Measurements from ENCODE around the gene CAV2.

Gene CAV2

GRCh38 chr7:116532102-116532688, 32.7 kb downstream of the CAV2 start:
- TF ChIP-seq CTCF (IDR thresholded peaks at IDR 0.05; ENCODE audit: insufficient read depth, low read length, poor library complexity, severe bottlenecking): no peak
- TF ChIP-seq EZH2phosphoT487 (conservative IDR thresholded peaks at IDR 0.05; ENCODE audit: low read length): no peak
- Histone ChIP-seq H3K27ac (ENCODE audit: low read depth, low read length) (no peak overlapping the region), H2AFZ (ENCODE audit: low read depth, low read length, severe bottlenecking) (no peak overlapping the region), H3K9me2 (replicated peaks; ENCODE audit: insufficient read depth, low read length) (no peaks in the 10 kb centered on the region), H3K36me3 (ENCODE audit: low read length) (no peaks in the 10 kb centered on the region), H3K9ac (ENCODE audit: low read length) (no peak overlapping the region), H3K9me3 (ENCODE audit: insufficient read depth, low read length) (no peaks in the 10 kb centered on the region), H3K4me3 (ENCODE audit: insufficient read depth, low read length, poor library complexity, severe bottlenecking) (no peak overlapping the region), H3K27me3 (ENCODE audit: low read length) (no peaks in the 10 kb centered on the region), H3F3A (ENCODE audit: insufficient read depth) (no peaks in the 10 kb centered on the region), H3K4me2 (ENCODE audit: low read depth, low read length, poor library complexity, severe bottlenecking) (no peak overlapping the region), H3K79me2 (ENCODE audit: insufficient read depth, low read length) (no peaks in the 10 kb centered on the region), H4K20me1 (ENCODE audit: low read depth, low read length) (no peaks in the 10 kb centered on the region)

DNA sequence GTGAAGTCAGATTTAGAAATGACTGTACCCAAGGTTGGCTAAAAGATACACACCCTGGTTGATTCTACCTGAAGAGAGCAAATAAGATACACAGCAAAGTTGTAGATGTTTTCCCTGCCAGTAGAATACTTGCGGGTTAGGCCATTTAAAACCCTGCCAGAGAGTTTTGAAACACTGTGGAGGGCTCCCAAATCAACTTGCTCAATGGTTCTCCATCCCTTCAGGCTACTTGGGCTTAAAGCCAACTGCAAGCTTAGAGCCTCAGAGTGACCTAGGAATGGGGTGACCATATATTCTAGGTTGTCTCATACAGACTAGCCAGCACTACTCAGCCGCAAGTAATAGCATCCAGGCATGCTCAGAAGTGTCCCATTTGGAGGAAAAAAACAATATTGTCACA, 35.3 kb downstream of the CAV2 start:
- no peak overlapping the region for H3K4me2 ChIP-seq (ENCODE audit: low read depth, low read length, poor library complexity, severe bottlenecking)
- no peak overlapping the region for H3K27ac ChIP-seq (ENCODE audit: low read depth, low read length)
- no peaks in the 10 kb centered on the region for H4K20me1 ChIP-seq (ENCODE audit: low read depth, low read length)
- TF ChIP-seq CTCF (IDR thresholded peaks at IDR 0.05; ENCODE audit: insufficient read depth, low read length, poor library complexity, severe bottlenecking) (no peak), EZH2phosphoT487 (conservative IDR thresholded peaks at IDR 0.05; ENCODE audit: low read length) (no peak)
- no peaks in the 10 kb centered on the region for H3K9me2 ChIP-seq (replicated peaks; ENCODE audit: insufficient read depth, low read length)
- H3K9me3 ChIP-seq (ENCODE audit: insufficient read depth, low read length): no peaks in the 10 kb centered on the region
- H3F3A ChIP-seq (ENCODE audit: insufficient read depth): no peaks in the 10 kb centered on the region
- no peak overlapping the region for H3K4me3 ChIP-seq (ENCODE audit: insufficient read depth, low read length, poor library complexity, severe bottlenecking)
- no peaks in the 10 kb centered on the region for H3K79me2 ChIP-seq (ENCODE audit: insufficient read depth, low read length)
- no peak overlapping the region for H3K9ac ChIP-seq (ENCODE audit: low read length)
- H2AFZ ChIP-seq (ENCODE audit: low read depth, low read length, severe bottlenecking): no peak overlapping the region
- no peaks in the 10 kb centered on the region for H3K27me3 ChIP-seq (ENCODE audit: low read length)
- no peaks in the 10 kb centered on the region for H3K36me3 ChIP-seq (ENCODE audit: low read length)

GRCh38 chr7:116535416-116535815, 35.9 kb downstream of the CAV2 start:
- Histone ChIP-seq H3K9ac (ENCODE audit: low read length) (no peak overlapping the region), H3K9me3 (ENCODE audit: insufficient read depth, low read length) (no peaks in the 10 kb centered on the region), H3K36me3 (ENCODE audit: low read length) (no peaks in the 10 kb centered on the region), H3K9me2 (replicated peaks; ENCODE audit: insufficient read depth, low read length) (no peaks in the 10 kb centered on the region), H3F3A (ENCODE audit: insufficient read depth) (no peaks in the 10 kb centered on the region), H2AFZ (ENCODE audit: low read depth, low read length, severe bottlenecking) (no peak overlapping the region), H3K27me3 (ENCODE audit: low read length) (no peaks in the 10 kb centered on the region), H3K79me2 (ENCODE audit: insufficient read depth, low read length) (no peaks in the 10 kb centered on the region), H3K4me2 (ENCODE audit: low read depth, low read length, poor library complexity, severe bottlenecking) (no peak overlapping the region), H3K27ac (ENCODE audit: low read depth, low read length) (no peak overlapping the region), H3K4me3 (ENCODE audit: insufficient read depth, low read length, poor library complexity, severe bottlenecking) (no peak overlapping the region), H4K20me1 (ENCODE audit: low read depth, low read length) (no peaks in the 10 kb centered on the region)
- TF ChIP-seq EZH2phosphoT487 (conservative IDR thresholded peaks at IDR 0.05; ENCODE audit: low read length) (no peak), CTCF (IDR thresholded peaks at IDR 0.05; ENCODE audit: insufficient read depth, low read length, poor library complexity, severe bottlenecking) (no peak)

Data from SU-DHL-6 (cell line).